ENCODE measurements around the gene WDR91. TPM values are rescaled to one million over a fixed set of nuclear protein-coding genes. Genes with fewer than 3 reads are reported as not detected.

WDR91 gene
- 1.9 and 2.7 TPM in 2 replicates for total RNA-seq

DNA sequence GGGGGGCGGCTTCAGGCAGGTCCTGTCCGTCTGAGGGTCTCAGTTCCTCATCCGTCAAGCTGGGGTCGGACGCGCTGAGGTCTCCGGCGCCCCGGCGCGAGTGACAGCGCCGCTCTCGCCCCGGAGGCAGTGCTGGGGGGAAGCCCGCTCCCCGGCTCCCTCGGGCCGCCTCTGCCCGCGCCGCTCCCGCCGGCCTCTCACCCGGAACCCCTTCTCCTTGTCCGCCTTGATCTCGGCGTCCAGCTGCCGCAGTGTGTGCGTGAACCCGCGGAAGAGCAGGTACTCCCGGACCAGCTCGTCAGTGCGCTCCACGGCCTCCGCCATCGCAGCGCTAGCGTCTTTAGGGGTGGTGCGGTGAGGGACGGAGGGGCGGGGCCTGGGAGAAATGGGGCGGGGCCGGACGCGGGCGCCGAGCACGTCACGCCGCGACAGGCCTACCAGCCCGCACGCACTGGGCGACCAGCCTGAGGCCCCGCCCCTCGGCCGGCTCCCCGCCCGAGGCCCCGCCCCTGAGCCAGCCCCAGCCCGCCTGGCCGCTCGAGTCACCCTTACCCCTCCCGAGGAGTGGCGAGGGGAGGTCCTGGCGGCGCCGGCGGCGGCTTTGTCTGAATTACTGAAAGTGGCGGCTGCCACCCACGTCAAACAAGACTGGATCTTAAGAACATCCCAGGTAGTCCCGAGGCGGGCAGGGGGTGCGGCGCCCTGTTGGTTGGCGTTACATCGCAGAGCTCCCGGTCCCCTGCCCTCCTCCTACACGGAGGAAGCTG is at the start of gene WDR91:
WDR91 (minus strand) TSS at position 348 of the 767 bp plus-strand sequence; CDS start at position 324, 24 bp downstream.

DNA sequence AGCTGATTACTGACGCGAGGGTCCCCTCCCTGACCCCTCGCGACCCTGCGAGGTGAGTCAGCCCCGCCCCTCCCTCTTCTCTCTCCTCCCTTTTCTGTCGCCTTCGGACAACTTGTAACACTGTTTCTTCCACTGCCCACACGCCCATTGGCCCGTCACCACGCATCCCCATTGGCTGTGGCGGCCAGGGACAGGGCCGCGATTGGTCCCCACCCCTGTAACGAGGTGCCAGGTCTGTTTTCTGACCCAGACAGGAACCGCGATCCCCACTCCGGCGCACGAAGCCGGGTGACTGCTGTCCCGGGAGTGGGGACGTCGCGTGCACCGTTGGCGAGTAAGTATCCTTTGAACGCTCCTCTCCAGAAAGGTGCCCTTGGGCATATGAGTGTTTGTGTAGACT is 22.2 kb upstream of the WDR91 start, which contains the start of gene STRA8:
STRA8 (plus strand) TSS at position 269 of the 400 bp plus-strand sequence. CDS start 6,687 bp downstream, outside the sequence.

DNA sequence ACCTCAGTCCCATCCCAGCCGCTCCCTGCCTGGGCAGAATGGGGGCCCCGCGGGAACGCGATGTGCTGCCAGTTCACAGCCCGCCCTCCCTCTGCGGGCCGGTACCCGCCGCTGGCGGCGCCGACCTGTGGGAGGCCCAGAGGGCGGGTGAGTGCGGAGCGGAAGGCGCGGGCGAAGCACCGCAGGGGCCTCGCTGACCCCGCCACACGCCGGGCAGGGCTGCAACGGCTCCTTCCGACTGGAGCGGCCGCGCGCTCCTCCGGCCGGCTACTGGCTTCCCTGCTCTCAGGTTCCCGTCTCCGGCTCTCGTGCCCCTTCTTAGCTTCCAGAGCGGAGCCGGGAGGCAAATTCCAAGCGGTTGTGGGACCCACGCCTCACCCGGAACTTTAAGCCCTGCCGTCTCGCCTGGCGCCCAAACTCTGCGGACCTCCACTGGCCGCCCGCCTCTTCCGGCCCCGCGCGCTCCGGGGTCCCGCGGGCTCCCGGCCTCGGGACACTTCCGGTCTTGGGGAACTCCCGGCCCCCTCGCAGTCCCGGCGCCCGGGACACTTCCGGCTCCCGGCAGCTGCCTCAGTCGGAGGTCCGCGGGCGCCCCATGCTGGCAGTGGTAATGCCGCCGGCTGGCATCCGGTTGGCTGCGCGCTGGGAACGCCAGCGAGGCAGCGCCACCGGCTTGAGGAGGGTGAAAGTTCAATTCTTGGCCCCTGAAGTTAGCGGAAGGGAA is 40.9 kb downstream of the WDR91 start, which contains the start of gene CYREN:
CYREN (minus strand) TSS at position 434 of the 724 bp plus-strand sequence. CDS start 1,785 bp downstream, outside the sequence.

DNA sequence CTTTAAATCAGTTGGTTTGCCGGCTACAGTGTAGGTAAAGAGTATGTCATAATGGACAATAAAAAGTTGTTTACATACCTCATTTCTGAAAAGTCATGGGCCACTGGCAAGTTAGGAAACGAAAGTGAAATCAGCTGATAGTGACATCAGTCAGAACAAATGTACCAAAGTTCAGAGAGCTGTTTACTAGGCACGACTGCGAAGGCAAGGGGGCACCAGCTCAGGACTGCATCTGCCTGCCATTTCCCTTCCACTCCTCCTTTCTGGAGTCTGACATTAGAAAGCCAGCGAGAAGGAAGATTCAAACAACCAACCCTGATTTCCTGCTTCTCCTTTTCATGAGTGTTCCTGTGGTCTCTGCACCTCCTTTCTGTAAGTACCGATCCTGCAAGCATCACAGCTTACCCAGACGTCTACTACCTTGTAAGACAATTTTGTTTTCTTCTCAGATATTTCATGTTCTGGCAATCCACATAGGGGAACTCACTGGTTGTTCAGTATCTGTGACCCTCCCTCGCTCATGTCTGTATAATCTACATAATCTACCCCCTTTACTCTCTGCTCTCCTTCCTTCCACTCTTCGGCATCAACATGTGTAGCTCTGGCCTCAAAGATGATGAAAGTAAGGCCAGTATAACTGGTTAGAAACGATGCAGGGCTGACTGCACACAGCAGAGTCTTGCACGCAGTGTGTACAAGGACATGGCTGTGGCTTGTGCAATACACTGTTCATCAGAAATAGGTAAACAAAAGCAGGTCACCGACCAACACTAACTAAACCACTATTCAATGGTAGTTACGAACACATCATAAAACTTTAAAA is 63.2 kb downstream of the WDR91 start, which contains the start of gene TMEM140:
TMEM140 (plus strand) TSS at position 174 of the 823 bp plus-strand sequence. CDS start 16,370 bp downstream, outside the sequence.

Other genes starting within 250 kb of the WDR91 start
- gene AGBL3, start 225.0 kb downstream of the WDR91 start, total RNA-seq, result 0.97 and 1.2 TPM in 2 replicates
- gene TMEM140, start 63.5 kb downstream of the WDR91 start, total RNA-seq, result 4.2 and 22.3 TPM in 2 replicates
- 20.1 and 22.1 TPM in 2 replicates for gene CYREN, start 40.8 kb downstream of the WDR91 start, total RNA-seq
- not detected in 2 replicates for gene STRA8, start 22.3 kb upstream of the WDR91 start, total RNA-seq

Data from epithelial cell of umbilical artery (primary cell).